Mesodermal cell (in vitro differentiated cells): ENCODE data around the gene KRT81.
"Not testable (repeated sequence)": the region's sequence is repeated elsewhere in the genome, so short reads cannot be mapped to it uniquely, and the experiment has no call there.

ENCODE experiments used
- H3K27ac ChIP-seq: 2 replicates; pipeline ENCODE4 v1.7.0; 2013; ENCODE audit warnings: mild to moderate bottlenecking, low read depth, low read length, moderate library complexity; ENCODE audit not compliant: severe bottlenecking
- H3K36me3 ChIP-seq: 2 replicates; pipeline ENCODE4 v1.7.1; 2013; ENCODE audit warnings: mild to moderate bottlenecking, low read length, moderate library complexity; ENCODE audit not compliant: control insufficient read depth, insufficient read depth
- H3K4me1 ChIP-seq: one replicate; pipeline ENCODE4 v1.7.1; 2013; ENCODE audit warnings: mild to moderate bottlenecking, low read length; ENCODE audit not compliant: insufficient read depth, control insufficient read depth, poor library complexity, severe bottlenecking
- H3K4me3 ChIP-seq: 2 replicates; pipeline ENCODE4 v1.7.0; 2013; ENCODE audit warnings: low read length, control low read depth, mild to moderate bottlenecking; ENCODE audit not compliant: insufficient read depth, poor library complexity, severe bottlenecking; ENCODE audit errors: extremely low read depth
- H3K9me3 ChIP-seq: 2 replicates; pipeline ENCODE4 v1.7.1; 2013; ENCODE audit warnings: mild to moderate bottlenecking, low read length, moderate library complexity; ENCODE audit not compliant: control insufficient read depth
- WGBS, 2 experiments: methylation state at CpG; one replicate each; pipeline ENCODE4 v1.1.5; 2013; ENCODE audit warnings: missing lambda C conversion rate in 2 of 2; ENCODE audit not compliant: insufficient coverage in 2 of 2; 5-methylcytosine and 5-hydroxymethylcytosine counted together

Gene KRT81

DNA sequence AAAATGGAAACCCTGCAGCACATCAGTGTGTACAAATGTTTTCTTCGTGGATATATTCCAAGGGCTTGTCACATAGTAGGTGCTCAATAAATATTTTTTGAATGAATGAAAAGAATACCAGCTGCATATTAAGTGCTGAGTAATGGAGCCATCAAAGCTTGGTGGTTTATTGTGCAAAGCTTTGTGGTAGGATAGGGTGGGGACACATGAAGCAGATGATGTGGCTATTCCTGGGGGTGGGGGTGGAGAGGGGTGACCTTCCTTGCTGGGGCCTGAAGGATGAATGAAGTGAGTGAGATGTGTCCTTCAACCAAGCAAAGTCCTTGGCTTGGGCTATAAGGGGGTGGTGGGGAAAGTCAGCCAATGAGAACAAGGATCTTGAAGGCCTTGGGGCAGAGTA lies 4.3 kb upstream of the KRT81 start:
- no peak overlapping the region for H3K4me3 ChIP-seq
- H3K4me1 ChIP-seq, result no peaks in the 10 kb centered on the region
- no peaks in the 10 kb centered on the region for H3K36me3 ChIP-seq
- H3K9me3 ChIP-seq, result no peaks in the 10 kb centered on the region
- H3K27ac ChIP-seq, result no peak overlapping the region
- 80 to 87% methylated on average over 1 of the region's 1 CpG for WGBS, 2 experiments

- H3K4me1 ChIP-seq, result no peaks in the 10 kb centered on the region
- H3K36me3 ChIP-seq, result no peaks in the 10 kb centered on the region
- WGBS, 2 experiments, result 38% methylated on average over 1 of the region's 1 CpG; no CpG with 5 or more reads in 1 of the 2 experiments
- H3K9me3 ChIP-seq, result no peaks in the 10 kb centered on the region
- H3K4me3 ChIP-seq, result no peak overlapping the region
- no peak overlapping the region for H3K27ac ChIP-seq
These were observed 3.5 kb upstream of the KRT81 start for GRCh38 chr12:52294803-52295202.

DNA sequence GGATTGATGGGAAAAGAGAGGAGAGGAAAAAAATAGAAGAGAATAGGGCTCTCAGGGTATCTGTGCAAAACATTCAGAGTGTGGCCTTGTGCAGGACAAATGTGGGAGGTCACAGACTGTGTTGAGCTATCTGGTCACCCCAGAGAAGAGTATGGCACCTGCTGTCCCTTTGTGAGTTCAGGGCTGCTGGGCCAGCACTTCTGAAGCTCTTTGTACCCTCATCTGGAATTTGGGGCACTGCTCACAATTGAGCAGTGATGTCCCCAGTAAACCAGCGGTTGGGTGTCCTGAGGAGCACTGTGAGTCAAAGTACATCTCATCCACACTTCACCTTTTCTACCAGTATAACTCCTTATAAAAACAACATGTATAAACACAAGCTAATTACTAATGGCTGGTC lies 2.6 kb upstream of the KRT81 start:
- Histone ChIP-seq H3K4me1 (no peaks in the 10 kb centered on the region), H3K4me3 (no peak overlapping the region), H3K36me3 (no peaks in the 10 kb centered on the region), H3K9me3 (no peaks in the 10 kb centered on the region), H3K27ac (no peak overlapping the region)
- 67% methylated on average over 1 of the region's 1 CpG; no CpG with 5 or more reads in 1 of the 2 experiments for WGBS, 2 experiments

GRCh38 chr12:52290483-52291134 lies 725 bp downstream of the KRT81 start:
- not testable (repeated sequence) for H3K27ac ChIP-seq, H3K4me1 ChIP-seq, H3K4me3 ChIP-seq, H3K9me3 ChIP-seq, H3K36me3 ChIP-seq
- WGBS, 2 experiments, result no CpG with 5 or more reads among the region's 5 CpGs

- H3K9me3 ChIP-seq, H3K4me3 ChIP-seq, H3K4me1 ChIP-seq, H3K36me3 ChIP-seq, H3K27ac ChIP-seq: not testable (repeated sequence)
- WGBS, 2 experiments, result 40% methylated on average over 2 of the region's 17 CpGs; no CpG with 5 or more reads in 1 of the 2 experiments
These were observed 3.2 kb downstream of the KRT81 start for GRCh38 chr12:52287816-52288805.

- not testable (repeated sequence) for H3K27ac ChIP-seq, H3K9me3 ChIP-seq, H3K4me3 ChIP-seq, H3K4me1 ChIP-seq, H3K36me3 ChIP-seq
- WGBS, 2 experiments, result 92 to 97% methylated on average over 3 to 5 of the region's 21 CpGs
These were observed 4.2 kb downstream of the KRT81 start for GRCh38 chr12:52286857-52287785.

GRCh38 chr12:52285851-52286530 lies 5.3 kb downstream of the KRT81 start:
- Histone ChIP-seq H3K4me3 (no peak overlapping the region), H3K36me3 (no peaks in the 10 kb centered on the region), H3K27ac (no peak overlapping the region), H3K4me1 (peaks cover 9% of the 10 kb centered on the region), H3K9me3 (no peaks in the 10 kb centered on the region)
- WGBS, 2 experiments, result 87 to 92% methylated on average over 20 to 22 of the region's 24 CpGs

DNA sequence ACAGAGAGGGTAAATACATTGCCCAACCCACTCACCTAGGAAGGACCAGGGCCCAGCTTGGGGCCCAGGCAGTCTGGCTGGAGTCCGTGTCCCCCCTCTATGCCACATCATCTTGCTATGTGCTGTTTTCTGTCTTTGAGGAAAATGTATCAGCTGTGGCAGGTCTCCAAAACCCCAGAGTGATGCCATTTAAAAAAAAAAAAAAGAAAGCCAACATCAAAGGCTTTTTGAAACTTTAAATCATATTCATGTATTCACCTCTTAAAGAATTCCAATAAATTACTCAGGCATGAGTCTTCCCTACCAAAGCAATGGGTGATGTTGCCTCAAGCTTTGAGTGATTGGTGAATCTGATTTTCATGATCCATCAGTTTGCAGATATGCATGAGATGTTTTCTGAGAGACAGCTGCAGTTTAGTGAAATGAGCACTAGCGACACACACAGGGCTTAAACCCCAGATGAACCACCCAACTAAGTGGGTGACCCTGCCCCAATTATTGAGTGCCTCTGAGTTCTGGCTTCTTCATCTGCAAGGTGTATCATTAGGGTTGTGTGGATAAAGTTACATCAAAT lies 6.1 kb downstream of the KRT81 start:
- no peaks in the 10 kb centered on the region for H3K9me3 ChIP-seq
- H3K4me3 ChIP-seq, result no peak overlapping the region
- H3K4me1 ChIP-seq, result peaks cover 16% of the 10 kb centered on the region
- no peaks in the 10 kb centered on the region for H3K36me3 ChIP-seq
- whole genome bisulfite sequencing, 2 experiments, result 79% methylated on average over 2 of the region's 2 CpGs; no CpG with 5 or more reads in 1 of the 2 experiments
- H3K27ac ChIP-seq, result no peak overlapping the region

- no peaks in the 10 kb centered on the region for H3K9me3 ChIP-seq
- H3K27ac ChIP-seq, result no peak overlapping the region
- WGBS, 2 experiments, result 80 to 83% methylated on average over 1 of the region's 4 CpGs
- peaks cover 16% of the 10 kb centered on the region for H3K4me1 ChIP-seq
- H3K36me3 ChIP-seq, result no peaks in the 10 kb centered on the region
- H3K4me3 ChIP-seq, result no peak overlapping the region
These were observed 6.7 kb downstream of the KRT81 start for GRCh38 chr12:52284562-52285171.
